SU-DHL-6 (cell line): ENCODE measurements around the gene PRICKLE2.

Source experiments
- H2AFZ ChIP-seq: fragments of 200-600 bp; sonication (generic); 2 replicates; pipeline ENCODE4 v1.6.1; 2014; ENCODE audit warnings: low read depth, mild to moderate bottlenecking, moderate library complexity, mixed read lengths, antibody characterized with exemption, low read length; ENCODE audit not compliant: severe bottlenecking
- H3F3A ChIP-seq: fragments of 200-600 bp; shearing (Covaris generic); 2 replicates; pipeline ENCODE4 v1.6.0; 2016; ENCODE audit warnings: antibody characterized with exemption, mild to moderate bottlenecking; ENCODE audit not compliant: insufficient read depth
- H3K27ac ChIP-seq: fragments of 200-600 bp; sonication (generic); 2 replicates; pipeline ENCODE4 v1.5.1; 2016; ENCODE audit warnings: low read depth, mild to moderate bottlenecking, low read length, moderate library complexity, mixed read lengths
- H3K27me3 ChIP-seq: fragments of 200-600 bp; sonication (generic), shearing (Covaris generic); 2 replicates; pipeline ENCODE4 v1.6.0; 2014; ENCODE audit warnings: mild to moderate bottlenecking, low read length
- H3K36me3 ChIP-seq: fragments of 200-600 bp; sonication (generic); 2 replicates; pipeline ENCODE4 v1.6.1; 2014; ENCODE audit warnings: mild to moderate bottlenecking, low read length, mixed read lengths
- H3K4me2 ChIP-seq: fragments of 300-600, 200-600 bp; shearing (Covaris generic), sonication (generic); 2 replicates; pipeline ENCODE4 v1.6.0; 2014; ENCODE audit warnings: low read length, low read depth, mild to moderate bottlenecking; ENCODE audit not compliant: poor library complexity, severe bottlenecking
- H3K4me3 ChIP-seq: fragments of 200-600 bp; sonication (generic); 2 replicates; pipeline ENCODE4 v1.5.1; 2014; ENCODE audit warnings: antibody characterized with exemption, low read length, mild to moderate bottlenecking, mixed read lengths; ENCODE audit not compliant: insufficient read depth, poor library complexity, severe bottlenecking
- H3K79me2 ChIP-seq: fragments of 200-600 bp; sonication (generic); 2 replicates; pipeline ENCODE4 v1.6.1; 2014; ENCODE audit warnings: mild to moderate bottlenecking, low read length, moderate library complexity; ENCODE audit not compliant: insufficient read depth
- H3K9ac ChIP-seq: fragments of 200-600 bp; sonication (generic); 2 replicates; pipeline ENCODE4 v1.7.0; 2014; ENCODE audit warnings: mild to moderate bottlenecking, low read length
- H3K9me2 ChIP-seq: fragments of 200-600 bp; sonication (generic); replicated peaks from 2 replicates; pipeline ENCODE4 v1.6.1; 2014; ENCODE audit warnings: low read length; ENCODE audit not compliant: insufficient read depth
- H3K9me3 ChIP-seq: fragments of 200-600 bp; sonication (generic); 2 replicates; pipeline ENCODE4 v1.6.1; 2014; ENCODE audit warnings: low read length, mixed read lengths; ENCODE audit not compliant: insufficient read depth
- H4K20me1 ChIP-seq: fragments of 200-600 bp; sonication (generic); 2 replicates; pipeline ENCODE4 v1.6.1; 2014; ENCODE audit warnings: low read depth, mild to moderate bottlenecking, antibody characterized with exemption, low read length, moderate library complexity, mixed read lengths
- CTCF ChIP-seq: fragments of 200-600 bp; sonication (generic); IDR thresholded peaks from one replicate; pipeline ENCODE4 v1.5.1; 2017; ENCODE audit warnings: antibody characterized with exemption, mild to moderate bottlenecking, low read length, moderate library complexity; ENCODE audit not compliant: insufficient read depth, poor library complexity, severe bottlenecking
- EZH2phosphoT487 ChIP-seq: fragments of 200-600 bp; sonication (generic), shearing (Covaris generic); conservative IDR thresholded peaks from 2 replicates; pipeline ENCODE4 v1.6.1; 2018; ENCODE audit warnings: mild to moderate bottlenecking, antibody characterized with exemption, low read length, moderate library complexity, mixed read lengths

Gene PRICKLE2

GRCh38 chr3:64082411-64082810 lies 142.9 kb downstream of the PRICKLE2 start:
- H3K4me3 ChIP-seq, result no peak overlapping the region
- no peaks in the 10 kb centered on the region for H3K79me2 ChIP-seq
- no peaks in the 10 kb centered on the region for H3K9me3 ChIP-seq
- H4K20me1 ChIP-seq, result no peaks in the 10 kb centered on the region
- H2AFZ ChIP-seq, result no peak overlapping the region
- H3K4me2 ChIP-seq, result no peak overlapping the region
- H3F3A ChIP-seq, result no peaks in the 10 kb centered on the region
- no peak overlapping the region for H3K27ac ChIP-seq
- no peaks in the 10 kb centered on the region for H3K9me2 ChIP-seq
- no peaks in the 10 kb centered on the region for H3K36me3 ChIP-seq
- H3K9ac ChIP-seq, result no peak overlapping the region
- TF ChIP-seq EZH2phosphoT487, result no peak
- TF ChIP-seq CTCF, result no peak
- no peaks in the 10 kb centered on the region for H3K27me3 ChIP-seq

- Histone ChIP-seq H2AFZ (no peak overlapping the region), H3K36me3 (no peaks in the 10 kb centered on the region), H3F3A (no peaks in the 10 kb centered on the region), H3K4me2 (no peak overlapping the region), H3K4me3 (no peak overlapping the region), H3K27me3 (no peaks in the 10 kb centered on the region), H3K9me2 (no peaks in the 10 kb centered on the region), H3K79me2 (no peaks in the 10 kb centered on the region), H4K20me1 (no peaks in the 10 kb centered on the region), H3K27ac (no peak overlapping the region), H3K9ac (no peak overlapping the region), H3K9me3 (no peaks in the 10 kb centered on the region)
- TF ChIP-seq CTCF (no peak), EZH2phosphoT487 (no peak)
Measured at GRCh38 chr3:64081235-64081630, 144.0 kb downstream of the PRICKLE2 start.

GRCh38 chr3:64080616-64081234 lies 144.5 kb downstream of the PRICKLE2 start:
- Histone ChIP-seq H3K9ac (no peak overlapping the region), H3K4me2 (no peak overlapping the region), H4K20me1 (no peaks in the 10 kb centered on the region), H3K79me2 (no peaks in the 10 kb centered on the region), H3F3A (no peaks in the 10 kb centered on the region), H3K9me3 (no peaks in the 10 kb centered on the region), H3K4me3 (no peak overlapping the region), H3K27me3 (no peaks in the 10 kb centered on the region), H3K27ac (no peak overlapping the region), H3K36me3 (no peaks in the 10 kb centered on the region), H2AFZ (no peak overlapping the region), H3K9me2 (no peaks in the 10 kb centered on the region)
- TF ChIP-seq EZH2phosphoT487, result no peak
- no peak for TF ChIP-seq CTCF
